Neuron (in vitro differentiated cells): ENCODE data around the gene MYO1G.

Experiments
- H2AFZ ChIP-seq: one replicate; pipeline ENCODE4 v1.6.1; 2013; ENCODE audit warnings: low read depth, mild to moderate bottlenecking, inconsistent platforms, low read length, moderate library complexity
- H3K27me3 ChIP-seq: one replicate; pipeline ENCODE4 v1.6.1; 2013; ENCODE audit warnings: low read length; ENCODE audit not compliant: insufficient read depth
- H3K36me3 ChIP-seq: one replicate; pipeline ENCODE4 v1.6.1; 2013; ENCODE audit warnings: low read length; ENCODE audit not compliant: insufficient read depth
- H3K4me1 ChIP-seq: one replicate; pipeline ENCODE4 v1.6.1; 2013; ENCODE audit warnings: low read length; ENCODE audit not compliant: insufficient read depth
- H3K4me3 ChIP-seq: 2 replicates; pipeline ENCODE4 v1.5.1; 2013; ENCODE audit warnings: mild to moderate bottlenecking, low read length, moderate library complexity
- H3K9me3 ChIP-seq: one replicate; pipeline ENCODE4 v1.6.1; 2013; ENCODE audit warnings: low read length

Gene MYO1G

GRCh38 chr7:45007571-45008328 is 28.9 kb upstream of the MYO1G start:
- no peaks in the 10 kb centered on the region for H3K4me1 ChIP-seq
- H3K4me3 ChIP-seq = no peak overlapping the region
- H3K9me3 ChIP-seq = no peaks in the 10 kb centered on the region

GRCh38 chr7:45007106-45007505 is 28.3 kb upstream of the MYO1G start:
- Histone ChIP-seq H3K4me3 (no peak overlapping the region), H3K4me1 (no peaks in the 10 kb centered on the region), H3K27me3 (no peaks in the 10 kb centered on the region), H3K36me3 (peaks cover under 1% of the 10 kb centered on the region), H3K9me3 (no peaks in the 10 kb centered on the region), H2AFZ (no peak overlapping the region)

More at GRCh38 chr7:45007571-45008328, 28.9 kb upstream of the MYO1G start:
- Histone ChIP-seq H3K36me3 (no peaks in the 10 kb centered on the region), H2AFZ (no peak overlapping the region), H3K27me3 (no peaks in the 10 kb centered on the region)

GRCh38 chr7:45003789-45004188 is 25.0 kb upstream of the MYO1G start:
- Histone ChIP-seq H3K9me3 (no peaks in the 10 kb centered on the region), H3K36me3 (peaks cover 3% of the 10 kb centered on the region), H3K27me3 (no peaks in the 10 kb centered on the region), H3K4me3 (no peak overlapping the region), H3K4me1 (peaks cover 11% of the 10 kb centered on the region), H2AFZ (no peak overlapping the region)

- peaks cover 3% of the 10 kb centered on the region for H3K36me3 ChIP-seq
- peak overlapping the region; percentile 61 for H3K4me3 ChIP-seq
- H3K9me3 ChIP-seq = no peaks in the 10 kb centered on the region
- H2AFZ ChIP-seq = no peak overlapping the region
- H3K27me3 ChIP-seq = no peaks in the 10 kb centered on the region
- H3K4me1 ChIP-seq = peaks cover 11% of the 10 kb centered on the region
Observed at GRCh38 chr7:45001826-45002225, 23.0 kb upstream of the MYO1G start.

- peak overlapping the region; percentile 61 for H3K4me3 ChIP-seq
- H3K27me3 ChIP-seq = no peaks in the 10 kb centered on the region
- no peaks in the 10 kb centered on the region for H3K9me3 ChIP-seq
Observed at GRCh38 chr7:45001138-45001694, 22.4 kb upstream of the MYO1G start.

GRCh38 chr7:45000093-45001032 is 21.5 kb upstream of the MYO1G start, which contains the start of gene CCM2:
Gene CCM2, plus strand, starts transcription at chr7:45000201. Its CDS starts 133 bp downstream, at chr7:45000334.
- Histone ChIP-seq H2AFZ (peak within 1 kb of the TSS; percentile 84), H3K36me3 (peaks cover 3% of the 10 kb centered on the region), H3K27me3 (no peaks in the 10 kb centered on the region), H3K4me1 (peaks cover 11% of the 10 kb centered on the region), H3K4me3 (peak within 1 kb of the TSS; percentile 65), H3K9me3 (no peaks in the 10 kb centered on the region)

More at GRCh38 chr7:45001138-45001694, 22.4 kb upstream of the MYO1G start:
- H3K4me1 ChIP-seq = peaks cover 11% of the 10 kb centered on the region
- H3K36me3 ChIP-seq = peaks cover 3% of the 10 kb centered on the region
- H2AFZ ChIP-seq = no peak overlapping the region

GRCh38 chr7:44999245-45000092 is 20.7 kb upstream of the MYO1G start:
- H3K4me3 ChIP-seq = peak overlapping the region; percentile 65
- peak overlapping the region; percentile 84 for H2AFZ ChIP-seq
- H3K4me1 ChIP-seq = peaks cover 11% of the 10 kb centered on the region
- peaks cover 3% of the 10 kb centered on the region for H3K36me3 ChIP-seq
- no peaks in the 10 kb centered on the region for H3K27me3 ChIP-seq
- H3K9me3 ChIP-seq = no peaks in the 10 kb centered on the region

GRCh38 chr7:44998153-44998871 is 19.5 kb upstream of the MYO1G start:
- Histone ChIP-seq H3K9me3 (no peaks in the 10 kb centered on the region), H3K27me3 (no peaks in the 10 kb centered on the region), H3K4me1 (peaks cover 11% of the 10 kb centered on the region), H2AFZ (peak overlapping the region; percentile 84), H3K36me3 (peaks cover 3% of the 10 kb centered on the region), H3K4me3 (peak overlapping the region; percentile 65)

GRCh38 chr7:44995555-44996493 is 17.0 kb upstream of the MYO1G start:
- Histone ChIP-seq H3K36me3 (no peaks in the 10 kb centered on the region), H2AFZ (no peak overlapping the region), H3K27me3 (no peaks in the 10 kb centered on the region), H3K4me1 (peaks cover under 1% of the 10 kb centered on the region), H3K9me3 (no peaks in the 10 kb centered on the region), H3K4me3 (no peak overlapping the region)

GRCh38 chr7:44994877-44995554 is 16.2 kb upstream of the MYO1G start:
- Histone ChIP-seq H3K36me3 (no peaks in the 10 kb centered on the region), H3K4me1 (no peaks in the 10 kb centered on the region), H3K27me3 (no peaks in the 10 kb centered on the region), H3K9me3 (no peaks in the 10 kb centered on the region), H2AFZ (no peak overlapping the region), H3K4me3 (no peak overlapping the region)
